ENCODE measurements around the gene FKBP11.
"Not testable (repeated sequence)": the region's sequence is repeated elsewhere in the genome, so short reads cannot be mapped to it uniquely, and the experiment has no call there.

FKBP11 gene

GRCh38 chr12:48903982-48904411 lies 21.3 kb downstream of the FKBP11 start:
- peak; percentile 73 for DNase-seq (ENCODE audit: low read depth)

- no peak for DNase-seq (ENCODE audit: low read depth)
Measured at GRCh38 chr12:48903363-48903981, 21.8 kb downstream of the FKBP11 start.

- no peak for DNase-seq (ENCODE audit: low read depth)
Measured at GRCh38 chr12:48901278-48901677, 24.0 kb downstream of the FKBP11 start.

- no peak for DNase-seq (ENCODE audit: low read depth)
Measured at GRCh38 chr12:48899651-48900050, 25.6 kb downstream of the FKBP11 start.

GRCh38 chr12:48894271-48894670 lies 31.0 kb downstream of the FKBP11 start:
- no peak for DNase-seq (ENCODE audit: low read depth)

GRCh38 chr12:48890657-48891418 lies 34.5 kb downstream of the FKBP11 start:
- peak; percentile 55 for DNase-seq (ENCODE audit: low read depth)

GRCh38 chr12:48889679-48890078 lies 35.6 kb downstream of the FKBP11 start:
- DNase-seq (ENCODE audit: low read depth): no peak

- no peak for DNase-seq (ENCODE audit: low read depth)
Measured at GRCh38 chr12:48883305-48884161, 41.8 kb downstream of the FKBP11 start.

- DNase-seq (ENCODE audit: low read depth): no peak
Measured at GRCh38 chr12:48882972-48883304, 42.4 kb downstream of the FKBP11 start.

GRCh38 chr12:48882315-48882687 lies 43.0 kb downstream of the FKBP11 start:
- no peak for DNase-seq (ENCODE audit: low read depth)

- DNase-seq (ENCODE audit: low read depth): no peak
Measured at GRCh38 chr12:48881686-48882314, 43.5 kb downstream of the FKBP11 start.

- no peak for DNase-seq (ENCODE audit: low read depth)
Measured at GRCh38 chr12:48880647-48881046, 44.6 kb downstream of the FKBP11 start.

- DNase-seq (ENCODE audit: low read depth): no peak
Measured at GRCh38 chr12:48878548-48878947, 46.7 kb downstream of the FKBP11 start.

GRCh38 chr12:48875944-48876515 lies 49.3 kb downstream of the FKBP11 start:
- no peak for DNase-seq (ENCODE audit: low read depth)

GRCh38 chr12:48873534-48873933 lies 51.8 kb downstream of the FKBP11 start:
- not testable (repeated sequence) for DNase-seq (ENCODE audit: low read depth)

- no peak for DNase-seq (ENCODE audit: low read depth)
Measured at GRCh38 chr12:48873096-48873495, 52.2 kb downstream of the FKBP11 start.
